Measurements from ENCODE around the gene GBP3.
"Not testable (repeated sequence)": the region's sequence is repeated elsewhere in the genome, so short reads cannot be mapped to it uniquely, and the experiment has no call there.

The GBP3 gene

DNA sequence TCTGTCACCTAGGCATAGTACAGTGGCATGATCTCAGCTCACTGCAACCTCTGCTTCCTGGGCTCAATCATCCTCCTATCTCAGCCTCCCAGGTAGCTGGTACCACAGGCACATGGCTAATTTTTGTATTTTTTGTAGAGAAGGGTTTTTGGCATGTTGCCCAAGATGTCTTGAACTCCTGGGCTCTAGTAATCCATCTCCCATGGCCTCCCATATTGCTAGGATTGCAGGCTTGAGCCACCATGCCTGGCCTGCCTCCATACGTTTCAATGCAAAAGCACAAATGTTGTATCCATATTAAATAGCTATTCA, 17.6 kb upstream of the GBP3 start:
- Histone ChIP-seq H3K36me3 (ENCODE audit: insufficient read depth, low read length) (no peaks in the 10 kb centered on the region), H3K27ac (ENCODE audit: low read depth, low read length) (no peak overlapping the region), H3K79me2 (ENCODE audit: control insufficient read depth, insufficient read depth, low read length, unreplicated experiment) (no peaks in the 10 kb centered on the region), H3K4me3 (ENCODE audit: low read depth, low read length) (no peak overlapping the region), H3K4me1 (ENCODE audit: control insufficient read depth, insufficient read depth, low read length, unreplicated experiment) (peaks cover 13% of the 10 kb centered on the region), H3K27me3 (ENCODE audit: insufficient read depth, low read length) (no peaks in the 10 kb centered on the region), H2AFZ (ENCODE audit: low read length, unreplicated experiment) (no peak overlapping the region)

DNA sequence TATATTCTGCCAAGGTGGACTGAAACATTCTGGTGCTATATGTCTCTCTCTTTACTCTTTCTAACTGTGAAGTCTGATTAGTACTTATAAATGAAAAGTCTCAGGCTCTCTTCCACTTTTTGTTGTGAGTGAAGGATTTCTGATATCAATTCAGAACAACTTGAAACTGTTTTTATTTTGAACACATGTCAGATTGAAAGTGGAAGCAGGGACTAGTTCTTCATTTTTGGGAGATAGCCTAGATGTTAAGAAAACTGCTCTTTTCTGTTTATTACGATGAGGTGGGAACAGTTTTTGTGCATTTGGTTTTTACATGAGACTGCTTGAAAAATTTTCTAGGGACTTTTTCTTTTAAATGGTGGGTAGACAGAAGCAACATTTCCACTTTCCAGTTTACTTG, 14.5 kb upstream of the GBP3 start:
- Histone ChIP-seq H3K27me3 (ENCODE audit: insufficient read depth, low read length) (no peaks in the 10 kb centered on the region), H3K4me1 (ENCODE audit: control insufficient read depth, insufficient read depth, low read length, unreplicated experiment) (peaks cover 13% of the 10 kb centered on the region), H3K79me2 (ENCODE audit: control insufficient read depth, insufficient read depth, low read length, unreplicated experiment) (no peaks in the 10 kb centered on the region), H3K27ac (ENCODE audit: low read depth, low read length) (no peak overlapping the region), H3K4me3 (ENCODE audit: low read depth, low read length) (no peak overlapping the region), H3K36me3 (ENCODE audit: insufficient read depth, low read length) (no peaks in the 10 kb centered on the region), H2AFZ (ENCODE audit: low read length, unreplicated experiment) (no peak overlapping the region)

GRCh38 chr1:89035080-89035479, 12.4 kb upstream of the GBP3 start:
- Histone ChIP-seq H3K79me2 (ENCODE audit: control insufficient read depth, insufficient read depth, low read length, unreplicated experiment) (no peaks in the 10 kb centered on the region), H3K36me3 (ENCODE audit: insufficient read depth, low read length) (no peaks in the 10 kb centered on the region), H3K27ac (ENCODE audit: low read depth, low read length) (no peak overlapping the region), H3K4me3 (ENCODE audit: low read depth, low read length) (no peak overlapping the region), H3K4me1 (ENCODE audit: control insufficient read depth, insufficient read depth, low read length, unreplicated experiment) (no peaks in the 10 kb centered on the region), H3K27me3 (ENCODE audit: insufficient read depth, low read length) (no peaks in the 10 kb centered on the region), H2AFZ (ENCODE audit: low read length, unreplicated experiment) (no peak overlapping the region)

- H3K79me2 ChIP-seq (ENCODE audit: control insufficient read depth, insufficient read depth, low read length, unreplicated experiment); H3K4me3 ChIP-seq (ENCODE audit: low read depth, low read length); H3K4me1 ChIP-seq (ENCODE audit: control insufficient read depth, insufficient read depth, low read length, unreplicated experiment); H3K27me3 ChIP-seq (ENCODE audit: insufficient read depth, low read length); H3K36me3 ChIP-seq (ENCODE audit: insufficient read depth, low read length); H3K27ac ChIP-seq (ENCODE audit: low read depth, low read length); H2AFZ ChIP-seq (ENCODE audit: low read length, unreplicated experiment): not testable (repeated sequence)
Measured at GRCh38 chr1:89034004-89034403, 11.3 kb upstream of the GBP3 start.

GRCh38 chr1:89029051-89029450, 6.4 kb upstream of the GBP3 start:
- H3K27me3 ChIP-seq (ENCODE audit: insufficient read depth, low read length); H3K36me3 ChIP-seq (ENCODE audit: insufficient read depth, low read length); H3K4me3 ChIP-seq (ENCODE audit: low read depth, low read length); H3K4me1 ChIP-seq (ENCODE audit: control insufficient read depth, insufficient read depth, low read length, unreplicated experiment); H3K27ac ChIP-seq (ENCODE audit: low read depth, low read length); H3K79me2 ChIP-seq (ENCODE audit: control insufficient read depth, insufficient read depth, low read length, unreplicated experiment); H2AFZ ChIP-seq (ENCODE audit: low read length, unreplicated experiment): not testable (repeated sequence)

- Histone ChIP-seq H3K4me1 (ENCODE audit: control insufficient read depth, insufficient read depth, low read length, unreplicated experiment) (peaks cover 8% of the 10 kb centered on the region), H3K79me2 (ENCODE audit: control insufficient read depth, insufficient read depth, low read length, unreplicated experiment) (peaks cover 16% of the 10 kb centered on the region)
Measured at GRCh38 chr1:89025928-89026327, 3.3 kb upstream of the GBP3 start.

GRCh38 chr1:89023026-89023425, 360 bp upstream of the GBP3 start:
- no peaks in the 10 kb centered on the region for H3K27me3 ChIP-seq (ENCODE audit: insufficient read depth, low read length)
- H3K36me3 ChIP-seq (ENCODE audit: insufficient read depth, low read length) = peaks cover 10% of the 10 kb centered on the region
- peaks cover 8% of the 10 kb centered on the region for H3K4me1 ChIP-seq (ENCODE audit: control insufficient read depth, insufficient read depth, low read length, unreplicated experiment)
- H3K79me2 ChIP-seq (ENCODE audit: control insufficient read depth, insufficient read depth, low read length, unreplicated experiment) = peaks cover 38% of the 10 kb centered on the region
- peak overlapping the region; percentile 86 for H2AFZ ChIP-seq (ENCODE audit: low read length, unreplicated experiment)
- H3K4me3 ChIP-seq (ENCODE audit: low read depth, low read length) = peak overlapping the region; percentile 87
- H3K27ac ChIP-seq (ENCODE audit: low read depth, low read length) = peak overlapping the region; percentile 86

More at GRCh38 chr1:89025928-89026327, 3.3 kb upstream of the GBP3 start:
- Histone ChIP-seq H3K4me3 (ENCODE audit: low read depth, low read length) (no peak overlapping the region), H3K27ac (ENCODE audit: low read depth, low read length) (no peak overlapping the region), H3K27me3 (ENCODE audit: insufficient read depth, low read length) (no peaks in the 10 kb centered on the region), H3K36me3 (ENCODE audit: insufficient read depth, low read length) (no peaks in the 10 kb centered on the region), H2AFZ (ENCODE audit: low read length, unreplicated experiment) (no peak overlapping the region)

- not testable (repeated sequence) for H3K27ac ChIP-seq (ENCODE audit: low read depth, low read length); H3K4me1 ChIP-seq (ENCODE audit: control insufficient read depth, insufficient read depth, low read length, unreplicated experiment); H3K27me3 ChIP-seq (ENCODE audit: insufficient read depth, low read length); H2AFZ ChIP-seq (ENCODE audit: low read length, unreplicated experiment); H3K4me3 ChIP-seq (ENCODE audit: low read depth, low read length)
- H3K36me3 ChIP-seq (ENCODE audit: insufficient read depth, low read length) = peaks cover 32% of the 10 kb centered on the region
- peaks cover 45% of the 10 kb centered on the region for H3K79me2 ChIP-seq (ENCODE audit: control insufficient read depth, insufficient read depth, low read length, unreplicated experiment)
Measured at GRCh38 chr1:89018318-89018717, 4.3 kb downstream of the GBP3 start.

- H2AFZ ChIP-seq (ENCODE audit: low read length, unreplicated experiment) = no peak overlapping the region
- H3K27me3 ChIP-seq (ENCODE audit: insufficient read depth, low read length) = no peaks in the 10 kb centered on the region
- no peaks in the 10 kb centered on the region for H3K4me1 ChIP-seq (ENCODE audit: control insufficient read depth, insufficient read depth, low read length, unreplicated experiment)
- H3K79me2 ChIP-seq (ENCODE audit: control insufficient read depth, insufficient read depth, low read length, unreplicated experiment) = no peaks in the 10 kb centered on the region
- peaks cover 51% of the 10 kb centered on the region for H3K36me3 ChIP-seq (ENCODE audit: insufficient read depth, low read length)
- no peak overlapping the region for H3K27ac ChIP-seq (ENCODE audit: low read depth, low read length)
- H3K4me3 ChIP-seq (ENCODE audit: low read depth, low read length) = no peak overlapping the region
Measured at GRCh38 chr1:89008511-89008910, 14.2 kb downstream of the GBP3 start.

GRCh38 chr1:89005286-89006151, 17.1 kb downstream of the GBP3 start:
- no peak overlapping the region for H3K27ac ChIP-seq (ENCODE audit: low read depth, low read length)
- no peak overlapping the region for H3K4me3 ChIP-seq (ENCODE audit: low read depth, low read length)
- H3K27me3 ChIP-seq (ENCODE audit: insufficient read depth, low read length) = no peaks in the 10 kb centered on the region
- H3K36me3 ChIP-seq (ENCODE audit: insufficient read depth, low read length) = peaks cover 57% of the 10 kb centered on the region
- H3K79me2 ChIP-seq (ENCODE audit: control insufficient read depth, insufficient read depth, low read length, unreplicated experiment) = no peaks in the 10 kb centered on the region
- H3K4me1 ChIP-seq (ENCODE audit: control insufficient read depth, insufficient read depth, low read length, unreplicated experiment) = peaks cover 6% of the 10 kb centered on the region
- no peak overlapping the region for H2AFZ ChIP-seq (ENCODE audit: low read length, unreplicated experiment)

- not testable (repeated sequence) for H3K4me3 ChIP-seq (ENCODE audit: low read depth, low read length); H3K27ac ChIP-seq (ENCODE audit: low read depth, low read length); H2AFZ ChIP-seq (ENCODE audit: low read length, unreplicated experiment); H3K4me1 ChIP-seq (ENCODE audit: control insufficient read depth, insufficient read depth, low read length, unreplicated experiment); H3K79me2 ChIP-seq (ENCODE audit: control insufficient read depth, insufficient read depth, low read length, unreplicated experiment); H3K27me3 ChIP-seq (ENCODE audit: insufficient read depth, low read length)
- H3K36me3 ChIP-seq (ENCODE audit: insufficient read depth, low read length) = peaks cover 34% of the 10 kb centered on the region
Measured at GRCh38 chr1:89002176-89002575, 20.5 kb downstream of the GBP3 start.
